GM19372 (cell line): ENCODE results near the gene RPL32.

Source experiments
- ATAC-seq: cut with Tn5 transposase; IDR thresholded peaks from one replicate; pipeline ENCODE4 v1.9.1; 2021; ENCODE audit warnings: mild to moderate bottlenecking, low read depth, moderate library complexity; ENCODE audit not compliant: unreplicated experiment

Gene RPL32

DNA sequence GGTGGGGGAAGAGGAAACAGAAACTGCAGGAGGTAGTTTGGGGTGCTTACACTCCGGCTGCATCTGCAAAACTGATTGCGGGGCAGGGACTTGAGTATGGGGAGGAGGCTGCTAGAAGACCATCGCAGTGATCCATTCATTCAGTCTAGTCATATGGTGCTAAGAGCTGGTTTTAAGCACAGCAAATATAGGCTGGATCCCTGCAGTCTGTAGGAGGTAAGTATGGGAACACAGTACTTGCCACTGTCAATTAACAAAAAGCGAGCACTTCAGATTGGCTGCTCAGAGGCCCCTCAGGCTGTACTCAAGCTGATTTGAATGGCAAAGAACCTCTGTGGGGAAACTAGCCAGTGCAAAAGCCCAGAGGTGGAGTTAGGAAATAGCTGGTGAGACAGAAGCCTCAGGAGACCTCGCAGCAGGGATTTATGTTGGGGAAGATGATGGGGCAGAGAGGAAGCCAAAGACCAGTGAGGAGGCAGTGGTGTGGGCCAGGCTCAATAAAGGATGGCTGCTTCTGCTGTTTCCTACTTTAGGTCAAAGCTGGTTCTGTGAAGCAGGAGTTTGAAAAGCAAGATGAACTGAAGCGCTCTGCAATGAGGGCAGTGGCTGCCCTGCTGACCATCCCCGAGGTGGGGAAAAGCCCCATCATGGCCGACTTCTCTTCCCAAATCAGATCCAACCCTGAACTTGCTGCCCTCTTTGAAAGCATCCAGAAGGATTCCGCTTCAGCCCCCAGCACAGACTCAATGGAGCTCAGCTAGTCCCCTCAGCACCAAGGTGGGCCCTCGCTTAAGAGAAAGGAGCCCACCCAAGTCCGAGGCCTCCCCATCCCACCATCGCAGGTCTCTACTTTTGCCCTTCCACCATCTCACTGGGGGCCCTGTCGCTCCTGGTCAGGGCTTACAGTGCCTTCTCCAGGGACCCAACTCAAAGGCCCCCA lies 7.9 kb downstream of the RPL32 start:
- ATAC-seq: no peak

GRCh38 chr3:12832350-12833221 lies 8.8 kb downstream of the RPL32 start:
- no peak for ATAC-seq

- ATAC-seq: no peak
Observed at GRCh38 chr3:12831301-12831866, 10.0 kb downstream of the RPL32 start.

GRCh38 chr3:12830785-12831156 lies 10.6 kb downstream of the RPL32 start:
- ATAC-seq: no peak

DNA sequence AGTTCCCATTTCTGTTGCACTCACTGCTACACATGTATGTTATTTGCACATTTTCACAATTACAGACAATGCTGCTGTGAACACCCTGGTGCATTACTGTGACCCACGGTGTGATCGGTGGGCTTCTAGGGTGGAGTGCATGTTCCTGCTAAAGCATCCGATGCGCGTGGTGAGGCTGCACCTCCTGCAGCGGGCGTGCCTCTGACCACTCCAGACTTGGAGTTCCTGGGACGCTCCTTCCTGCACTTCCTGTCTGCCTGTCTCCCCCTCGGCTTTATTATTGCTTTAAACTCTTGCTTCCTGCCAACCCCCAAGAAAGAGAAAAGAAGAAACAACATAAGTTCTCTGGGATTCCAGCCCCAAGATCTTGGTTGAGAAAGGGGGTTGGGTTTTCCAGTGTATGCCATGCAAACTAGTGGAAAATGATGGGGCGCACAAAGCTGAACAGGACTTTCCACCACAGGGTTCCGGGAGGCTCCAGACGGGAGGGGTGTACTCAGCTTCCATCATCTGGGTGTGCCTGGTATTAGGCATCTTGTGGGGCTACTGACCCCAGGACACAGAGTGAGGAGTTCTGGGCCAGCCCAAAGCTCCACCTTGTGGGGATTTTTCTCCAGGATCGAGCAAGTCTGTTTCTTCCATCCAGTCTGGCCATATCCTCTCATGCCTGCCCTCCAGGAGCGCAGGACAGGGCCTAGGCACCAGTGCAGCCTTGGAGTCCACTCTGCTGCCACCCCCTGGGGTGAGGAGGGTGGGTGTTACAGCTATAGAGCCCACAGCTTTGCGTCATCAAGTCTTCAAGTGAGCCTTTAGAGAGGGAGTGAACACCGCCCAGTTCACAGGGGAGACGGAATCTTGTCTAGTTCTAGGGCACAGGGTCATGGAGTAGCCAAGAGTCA lies 11.2 kb downstream of the RPL32 start:
- ATAC-seq: no peak

- no peak for ATAC-seq
Observed at GRCh38 chr3:12829404-12829803, 12.0 kb downstream of the RPL32 start.

GRCh38 chr3:12828751-12829150 lies 12.6 kb downstream of the RPL32 start:
- no peak for ATAC-seq

- no peak for ATAC-seq
Observed at GRCh38 chr3:12825156-12825555, 16.2 kb downstream of the RPL32 start.

DNA sequence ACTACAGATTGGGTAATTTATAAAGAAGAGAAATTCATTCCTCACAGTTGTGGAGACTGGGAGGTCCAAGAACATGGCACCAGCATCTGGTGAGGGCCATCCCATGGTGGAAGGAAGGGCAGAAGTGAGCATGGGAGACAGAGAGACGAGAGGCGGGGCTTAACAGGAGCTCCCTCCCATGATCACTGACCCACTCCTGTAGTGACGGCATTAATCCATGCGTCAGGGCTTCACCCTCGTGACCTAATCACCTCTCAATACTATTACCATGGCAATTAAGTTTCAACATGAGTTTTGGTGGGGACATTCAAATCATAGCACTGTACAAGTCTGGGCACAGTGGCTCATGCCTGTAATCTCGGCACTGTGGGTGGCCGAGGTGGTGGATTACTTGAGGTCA lies 17.1 kb downstream of the RPL32 start:
- ATAC-seq: no peak

- ATAC-seq: no peak
Observed at GRCh38 chr3:12822725-12823373, 18.5 kb downstream of the RPL32 start.

DNA sequence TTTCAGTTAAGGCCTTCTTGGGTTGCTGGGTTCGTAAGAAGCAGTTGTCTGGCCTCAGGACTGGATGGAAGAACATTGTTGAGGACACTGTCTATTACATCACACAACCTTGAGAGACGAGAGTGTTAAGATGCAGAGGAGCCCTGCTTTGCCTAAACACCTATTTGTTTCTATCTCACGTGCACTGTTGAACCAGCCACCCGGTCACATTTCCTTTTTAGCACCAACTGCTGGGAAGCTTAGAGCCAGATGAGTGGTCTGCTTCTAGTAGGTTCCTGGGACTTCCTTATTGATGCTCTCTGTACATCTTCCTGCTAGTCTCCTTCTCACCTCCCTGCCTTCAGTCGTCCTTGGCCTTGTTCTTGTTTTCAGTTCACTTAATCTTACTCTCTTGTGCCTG lies 22.6 kb downstream of the RPL32 start:
- no peak for ATAC-seq

GRCh38 chr3:12818273-12818672 lies 23.1 kb downstream of the RPL32 start:
- ATAC-seq: no peak

GRCh38 chr3:12817343-12817710 lies 24.0 kb downstream of the RPL32 start:
- ATAC-seq: no peak

- no peak for ATAC-seq
Observed at GRCh38 chr3:12816521-12817342, 24.6 kb downstream of the RPL32 start.

GRCh38 chr3:12815719-12816118 lies 25.6 kb downstream of the RPL32 start:
- ATAC-seq: no peak

- no peak for ATAC-seq
Observed at GRCh38 chr3:12815078-12815477, 26.3 kb downstream of the RPL32 start.

GRCh38 chr3:12813967-12814366 lies 27.4 kb downstream of the RPL32 start:
- ATAC-seq: no peak

DNA sequence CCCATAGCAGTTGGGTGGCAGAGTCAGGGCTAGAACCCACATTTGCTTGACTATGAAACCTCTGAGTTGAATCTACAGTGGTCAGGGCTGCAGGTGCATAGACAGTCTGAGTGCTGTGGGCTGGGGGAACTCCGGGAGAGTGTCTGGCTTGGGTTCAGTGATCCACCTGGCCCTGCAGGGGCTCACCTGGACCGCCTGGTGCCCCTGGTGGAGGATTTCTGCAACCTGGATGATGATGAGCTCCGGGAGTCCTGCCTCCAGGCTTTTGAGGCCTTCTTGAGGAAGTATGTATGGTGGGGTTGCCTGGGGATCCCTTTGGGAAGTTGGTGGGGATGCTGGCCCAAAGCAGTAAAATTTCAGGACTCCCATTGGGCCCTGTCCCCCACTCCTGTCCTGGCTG lies 28.6 kb downstream of the RPL32 start:
- ATAC-seq: no peak

DNA sequence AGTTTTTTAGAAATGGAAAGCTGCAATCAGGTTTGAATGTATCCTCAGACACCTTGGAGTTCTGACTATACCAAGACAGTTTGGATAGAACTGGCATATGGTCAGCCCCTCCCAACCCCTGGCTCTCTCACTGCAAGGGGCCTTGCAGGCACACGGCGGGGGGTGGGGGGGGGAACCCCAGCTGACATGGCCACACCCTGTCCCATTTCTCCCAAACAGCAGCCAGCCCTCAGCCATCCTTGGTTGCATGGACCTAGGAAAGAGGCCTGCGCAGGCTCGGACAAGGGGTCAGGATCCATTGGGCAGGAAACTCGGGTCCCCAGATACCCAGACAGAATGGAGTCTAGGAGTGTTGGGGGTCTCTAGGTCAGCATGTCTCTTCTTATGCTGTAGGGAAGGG lies 30.4 kb downstream of the RPL32 start:
- ATAC-seq: no peak
